ENCODE results near the gene MTR. TPM values are rescaled to one million over a fixed set of nuclear protein-coding genes. Genes with fewer than 3 reads are reported as not detected.

The MTR gene
- total RNA-seq, 1 donor from 2014 or later: 42.9 TPM

DNA sequence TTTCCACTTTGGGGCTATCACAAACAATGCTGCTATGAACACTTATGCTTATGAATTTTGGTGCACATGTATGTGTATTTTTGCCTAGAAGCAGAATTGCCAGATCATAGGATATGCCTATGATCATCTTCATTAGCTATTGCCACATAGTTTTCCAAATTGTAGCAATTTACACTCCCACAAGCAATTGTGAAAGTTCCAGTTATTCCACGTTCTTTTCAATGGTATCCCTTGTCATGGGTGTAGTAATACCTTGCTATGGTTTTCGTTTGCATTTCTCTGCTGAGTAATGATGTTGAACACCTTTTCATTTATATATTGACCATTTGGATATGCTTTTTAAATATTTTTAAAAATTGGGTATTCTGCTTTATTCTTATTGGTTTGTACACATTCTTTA, 82.6 kb downstream of the MTR start:
- Mint-ChIP-seq H3K4me3 (no peak overlapping the region), H3K27ac (ENCODE audit: unreplicated experiment) (no peak overlapping the region), H3K4me1 (no peaks in the 10 kb centered on the region), H3K36me3 (ENCODE audit: low read depth) (peaks cover 19% of the 10 kb centered on the region), H3K27me3 (ENCODE audit: low read depth) (no peaks in the 10 kb centered on the region), H3K9me3 (no peaks in the 10 kb centered on the region)
- no peak for DNase-seq (ENCODE audit: low read depth, low spot score)
- TF ChIP-seq, protein P1, sequence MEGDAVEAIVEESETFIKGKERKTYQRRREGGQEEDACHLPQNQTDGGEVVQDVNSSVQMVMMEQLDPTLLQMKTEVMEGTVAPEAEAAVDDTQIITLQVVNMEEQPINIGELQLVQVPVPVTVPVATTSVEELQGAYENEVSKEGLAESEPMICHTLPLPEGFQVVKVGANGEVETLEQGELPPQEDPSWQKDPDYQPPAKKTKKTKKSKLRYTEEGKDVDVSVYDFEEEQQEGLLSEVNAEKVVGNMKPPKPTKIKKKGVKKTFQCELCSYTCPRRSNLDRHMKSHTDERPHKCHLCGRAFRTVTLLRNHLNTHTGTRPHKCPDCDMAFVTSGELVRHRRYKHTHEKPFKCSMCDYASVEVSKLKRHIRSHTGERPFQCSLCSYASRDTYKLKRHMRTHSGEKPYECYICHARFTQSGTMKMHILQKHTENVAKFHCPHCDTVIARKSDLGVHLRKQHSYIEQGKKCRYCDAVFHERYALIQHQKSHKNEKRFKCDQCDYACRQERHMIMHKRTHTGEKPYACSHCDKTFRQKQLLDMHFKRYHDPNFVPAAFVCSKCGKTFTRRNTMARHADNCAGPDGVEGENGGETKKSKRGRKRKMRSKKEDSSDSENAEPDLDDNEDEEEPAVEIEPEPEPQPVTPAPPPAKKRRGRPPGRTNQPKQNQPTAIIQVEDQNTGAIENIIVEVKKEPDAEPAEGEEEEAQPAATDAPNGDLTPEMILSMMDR (conservative IDR thresholded peaks at IDR 0.05): no peak

DNA sequence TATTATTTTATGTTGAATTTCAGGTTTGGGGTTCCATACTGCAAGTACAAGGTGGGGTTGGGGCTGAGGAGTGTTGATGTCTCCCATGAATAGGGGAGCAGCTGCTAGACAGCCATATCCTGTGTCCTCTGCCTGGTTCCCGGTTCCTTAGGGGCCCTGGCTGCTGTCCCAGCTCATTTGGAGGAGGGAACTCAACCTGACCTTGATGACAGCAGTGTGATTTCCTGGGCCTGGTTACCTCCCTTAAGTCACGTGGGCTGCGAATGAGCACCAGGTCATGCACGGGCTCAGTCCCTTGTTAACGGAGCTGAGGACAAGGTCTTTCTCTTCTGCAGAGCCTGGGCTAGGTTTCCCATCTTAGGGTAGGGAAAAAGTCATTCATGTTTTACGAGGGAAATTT, 85.1 kb downstream of the MTR start:
- no peak for DNase-seq (ENCODE audit: low read depth, low spot score)
- no peak overlapping the region for H3K4me3 Mint-ChIP-seq
- H3K9me3 Mint-ChIP-seq: no peaks in the 10 kb centered on the region
- H3K4me1 Mint-ChIP-seq: no peaks in the 10 kb centered on the region
- H3K36me3 Mint-ChIP-seq (ENCODE audit: low read depth): peaks cover 19% of the 10 kb centered on the region
- TF ChIP-seq, protein P1 (conservative IDR thresholded peaks at IDR 0.05): no peak
- no peaks in the 10 kb centered on the region for H3K27me3 Mint-ChIP-seq (ENCODE audit: low read depth)
- H3K27ac Mint-ChIP-seq (ENCODE audit: unreplicated experiment): no peak overlapping the region

DNA sequence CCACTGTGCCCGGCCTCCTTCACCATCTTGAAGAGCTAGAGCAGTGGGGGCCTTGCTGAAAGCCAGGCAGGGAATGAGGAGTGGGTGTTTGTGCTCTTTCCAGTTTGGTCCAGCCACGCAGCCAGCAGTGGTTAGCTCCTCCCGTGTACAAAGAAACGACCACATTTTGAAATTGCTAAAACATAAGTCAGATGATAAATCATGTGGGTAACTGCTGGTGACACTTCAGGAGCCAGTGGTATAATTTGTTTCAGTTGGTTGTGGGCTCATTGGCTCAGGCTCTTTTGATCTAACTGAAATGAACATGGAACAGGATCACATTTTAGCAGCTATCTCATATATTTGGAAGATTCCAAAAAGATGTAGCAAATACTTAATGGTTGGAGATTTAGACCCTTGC, 87.6 kb downstream of the MTR start:
- no peak overlapping the region for H3K27ac Mint-ChIP-seq (ENCODE audit: unreplicated experiment)
- TF ChIP-seq, protein P1 (conservative IDR thresholded peaks at IDR 0.05): no peak
- no peak for DNase-seq (ENCODE audit: low read depth, low spot score)
- H3K4me3 Mint-ChIP-seq: no peak overlapping the region
- no peaks in the 10 kb centered on the region for H3K9me3 Mint-ChIP-seq
- no peaks in the 10 kb centered on the region for H3K27me3 Mint-ChIP-seq (ENCODE audit: low read depth)
- peaks cover 11% of the 10 kb centered on the region for H3K36me3 Mint-ChIP-seq (ENCODE audit: low read depth)
- no peaks in the 10 kb centered on the region for H3K4me1 Mint-ChIP-seq

DNA sequence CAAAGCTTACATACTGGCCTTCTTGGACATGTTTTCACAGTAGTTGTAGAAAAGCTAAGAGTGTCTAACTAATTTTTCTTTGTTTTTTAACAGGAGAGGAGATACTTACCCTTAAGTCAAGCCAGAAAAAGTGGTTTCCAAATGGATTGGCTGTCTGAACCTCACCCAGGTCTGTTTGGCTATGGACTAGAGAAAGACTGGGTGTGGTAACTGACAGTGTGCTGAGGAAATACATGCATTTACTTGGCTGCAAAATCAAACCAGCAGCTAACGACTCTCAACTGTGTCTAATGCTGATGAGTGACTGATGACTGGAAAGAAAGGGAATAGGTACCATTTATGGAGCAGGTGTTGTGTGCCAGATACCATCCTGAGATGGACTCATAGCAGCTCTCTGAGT, 91.1 kb downstream of the MTR start:
- Mint-ChIP-seq H3K9me3 (no peaks in the 10 kb centered on the region), H3K4me3 (no peak overlapping the region), H3K4me1 (no peaks in the 10 kb centered on the region), H3K27me3 (ENCODE audit: low read depth) (no peaks in the 10 kb centered on the region), H3K27ac (ENCODE audit: unreplicated experiment) (no peak overlapping the region), H3K36me3 (ENCODE audit: low read depth) (peaks cover 11% of the 10 kb centered on the region)
- TF ChIP-seq, protein P1 (conservative IDR thresholded peaks at IDR 0.05): no peak
- DNase-seq (ENCODE audit: low read depth, low spot score): no peak

DNA sequence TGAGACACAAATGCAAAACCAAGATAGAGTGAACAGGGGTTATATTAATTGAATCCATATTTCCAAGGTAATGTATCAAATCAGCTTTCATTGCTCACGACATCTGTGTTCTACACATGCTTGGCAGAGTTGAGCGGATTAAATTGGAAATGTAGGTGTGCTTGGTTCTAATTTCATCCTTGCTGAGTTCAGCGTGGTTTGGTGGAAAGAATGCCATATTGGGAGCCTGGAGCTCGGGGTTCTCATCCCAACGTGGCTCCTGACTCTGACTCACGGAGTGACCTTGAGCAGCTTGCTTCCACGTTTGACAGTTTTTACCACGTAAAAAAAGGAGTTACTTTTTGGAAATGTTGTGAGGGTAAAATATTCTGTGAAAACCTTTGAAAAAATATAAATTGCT, 92.0 kb downstream of the MTR start:
- no peak overlapping the region for H3K4me3 Mint-ChIP-seq
- no peak overlapping the region for H3K27ac Mint-ChIP-seq (ENCODE audit: unreplicated experiment)
- H3K9me3 Mint-ChIP-seq: no peaks in the 10 kb centered on the region
- no peaks in the 10 kb centered on the region for H3K27me3 Mint-ChIP-seq (ENCODE audit: low read depth)
- H3K4me1 Mint-ChIP-seq: no peaks in the 10 kb centered on the region
- H3K36me3 Mint-ChIP-seq (ENCODE audit: low read depth): peaks cover 17% of the 10 kb centered on the region
- no peak for DNase-seq (ENCODE audit: low read depth, low spot score)
- TF ChIP-seq, protein P1 (conservative IDR thresholded peaks at IDR 0.05): no peak

DNA sequence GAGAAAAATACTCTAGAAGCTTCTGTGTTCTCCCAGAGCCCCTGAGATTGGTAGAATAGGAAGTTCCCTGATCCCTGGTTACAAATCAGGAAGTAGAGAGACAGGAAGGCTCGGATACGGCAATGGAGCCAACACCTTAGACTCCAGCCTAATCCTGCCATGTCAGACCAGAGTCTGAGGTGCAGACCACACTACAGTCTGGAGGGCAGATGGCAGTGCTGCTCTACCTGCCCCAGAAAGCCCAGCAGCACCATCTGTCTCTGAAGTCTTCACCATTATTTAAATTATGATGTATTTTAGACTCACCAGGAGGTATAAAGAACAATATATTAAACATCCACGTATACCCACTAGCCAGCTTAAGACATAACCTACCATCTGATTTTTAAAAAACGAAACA, 93.0 kb downstream of the MTR start:
- Mint-ChIP-seq H3K4me3 (no peak overlapping the region), H3K4me1 (no peaks in the 10 kb centered on the region), H3K36me3 (ENCODE audit: low read depth) (peaks cover 18% of the 10 kb centered on the region), H3K27me3 (ENCODE audit: low read depth) (no peaks in the 10 kb centered on the region), H3K9me3 (no peaks in the 10 kb centered on the region), H3K27ac (ENCODE audit: unreplicated experiment) (no peak overlapping the region)
- DNase-seq (ENCODE audit: low read depth, low spot score): no peak
- TF ChIP-seq, protein P1 (conservative IDR thresholded peaks at IDR 0.05): no peak

Data from neural crest cell (in vitro differentiated cells).